ENCODE measurements around the gene KCNQ2.

The KCNQ2 gene

GRCh38 chr20:63475209-63475608 is 2.8 kb upstream of the KCNQ2 start:
- H3K9ac ChIP-seq (ENCODE audit: low read depth, low read length): no peak overlapping the region
- H3K36me3 ChIP-seq (ENCODE audit: insufficient read depth, low read length): no peaks in the 10 kb centered on the region
- TF ChIP-seq EZH2 (IDR thresholded peaks at IDR 0.05; ENCODE audit: borderline replicate concordance, low read depth, low read length, severe bottlenecking) (no peak), CTCF (IDR thresholded peaks at IDR 0.05; ENCODE audit: borderline replicate concordance, extremely low read depth, low read length, poor library complexity, severe bottlenecking) (no peak)
- H3K27ac ChIP-seq (ENCODE audit: low read length): no peak overlapping the region
- no peak overlapping the region for H3K4me2 ChIP-seq (ENCODE audit: insufficient read depth, low read length)
- H3K4me1 ChIP-seq (ENCODE audit: insufficient read depth, low read length): no peaks in the 10 kb centered on the region
- DNase-seq: peak; percentile 37
- no peaks in the 10 kb centered on the region for H3K9me3 ChIP-seq (ENCODE audit: insufficient read depth, low read length, severe bottlenecking)
- H2AFZ ChIP-seq (ENCODE audit: low read depth, low read length): no peak overlapping the region
- peaks cover 3% of the 10 kb centered on the region for H3K27me3 ChIP-seq (ENCODE audit: insufficient read depth, low read length, poor library complexity)
- no peaks in the 10 kb centered on the region for H3K79me2 ChIP-seq (ENCODE audit: insufficient read depth, low read length)
- peaks cover 20% of the 10 kb centered on the region for H4K20me1 ChIP-seq (ENCODE audit: insufficient read depth, low read length)
- peak; percentile 67 for ATAC-seq (ENCODE audit: insufficient read depth, low read depth)
- H3K4me3 ChIP-seq (ENCODE audit: low read depth in 1 of 2, low read length in 2 of 2): no peak overlapping the region

GRCh38 chr20:63473555-63474449 is 1.3 kb upstream of the KCNQ2 start:
- DNase-seq (no peak), ATAC-seq (ENCODE audit: insufficient read depth, low read depth) (peak; percentile 41; the same call in 1 of the 3 replicates)
- no peaks in the 10 kb centered on the region for H3K79me2 ChIP-seq (ENCODE audit: insufficient read depth, low read length)
- H3K4me3 ChIP-seq (ENCODE audit: low read depth in 1 of 2, low read length in 2 of 2): no peak overlapping the region
- no peak overlapping the region for H3K9ac ChIP-seq (ENCODE audit: low read depth, low read length)
- peaks cover 3% of the 10 kb centered on the region for H3K27me3 ChIP-seq (ENCODE audit: insufficient read depth, low read length, poor library complexity)
- TF ChIP-seq CTCF (IDR thresholded peaks at IDR 0.05; ENCODE audit: borderline replicate concordance, extremely low read depth, low read length, poor library complexity, severe bottlenecking): no peak
- no peak for TF ChIP-seq EZH2 (IDR thresholded peaks at IDR 0.05; ENCODE audit: borderline replicate concordance, low read depth, low read length, severe bottlenecking)
- no peak overlapping the region for H2AFZ ChIP-seq (ENCODE audit: low read depth, low read length)
- no peaks in the 10 kb centered on the region for H3K9me3 ChIP-seq (ENCODE audit: insufficient read depth, low read length, severe bottlenecking)
- no peak overlapping the region for H3K27ac ChIP-seq (ENCODE audit: low read length)
- H4K20me1 ChIP-seq (ENCODE audit: insufficient read depth, low read length): peaks cover 22% of the 10 kb centered on the region
- no peaks in the 10 kb centered on the region for H3K4me1 ChIP-seq (ENCODE audit: insufficient read depth, low read length)
- H3K4me2 ChIP-seq (ENCODE audit: insufficient read depth, low read length): no peak overlapping the region
- no peaks in the 10 kb centered on the region for H3K36me3 ChIP-seq (ENCODE audit: insufficient read depth, low read length)

DNA sequence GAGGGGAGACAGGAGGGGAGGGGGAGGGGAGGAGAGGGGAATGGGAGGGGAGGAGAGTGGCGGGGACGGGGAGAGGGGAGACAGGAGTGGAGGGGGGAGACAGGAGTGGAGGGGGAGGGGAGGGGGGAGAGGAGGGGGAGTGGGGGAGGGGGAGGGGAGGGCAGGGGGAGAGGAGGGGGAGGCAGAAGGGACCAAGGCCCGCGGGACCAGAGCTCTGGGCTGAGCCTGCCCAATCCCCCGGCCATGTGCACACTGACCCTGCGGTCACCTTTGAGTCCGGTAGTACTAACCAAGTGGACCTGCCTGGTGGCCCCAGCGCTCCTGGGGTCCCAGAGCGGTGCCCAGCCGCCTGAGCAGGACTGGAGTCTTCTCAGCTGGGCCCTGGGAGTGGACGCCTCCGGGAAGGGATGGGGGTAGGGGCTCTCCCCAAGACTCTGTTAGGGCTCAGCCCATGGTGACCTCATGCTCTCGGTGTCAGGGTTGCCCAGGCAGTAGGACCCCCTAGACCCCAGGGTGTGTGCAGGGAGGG is 471 bp upstream of the KCNQ2 start:
- no peak for ATAC-seq (ENCODE audit: insufficient read depth, low read depth)
- Histone ChIP-seq H3K27me3 (ENCODE audit: insufficient read depth, low read length, poor library complexity) (peaks cover 3% of the 10 kb centered on the region), H3K4me3 (ENCODE audit: low read depth in 1 of 2, low read length in 2 of 2) (no peak overlapping the region), H3K4me2 (ENCODE audit: insufficient read depth, low read length) (no peak overlapping the region), H3K9ac (ENCODE audit: low read depth, low read length) (no peak overlapping the region), H3K4me1 (ENCODE audit: insufficient read depth, low read length) (no peaks in the 10 kb centered on the region), H3K79me2 (ENCODE audit: insufficient read depth, low read length) (no peaks in the 10 kb centered on the region), H3K9me3 (ENCODE audit: insufficient read depth, low read length, severe bottlenecking) (no peaks in the 10 kb centered on the region), H3K36me3 (ENCODE audit: insufficient read depth, low read length) (no peaks in the 10 kb centered on the region), H2AFZ (ENCODE audit: low read depth, low read length) (no peak overlapping the region), H4K20me1 (ENCODE audit: insufficient read depth, low read length) (peaks cover 15% of the 10 kb centered on the region), H3K27ac (ENCODE audit: low read length) (no peak overlapping the region)
- no peak for TF ChIP-seq CTCF (IDR thresholded peaks at IDR 0.05; ENCODE audit: borderline replicate concordance, extremely low read depth, low read length, poor library complexity, severe bottlenecking)
- no peak for TF ChIP-seq EZH2 (IDR thresholded peaks at IDR 0.05; ENCODE audit: borderline replicate concordance, low read depth, low read length, severe bottlenecking)
- DNase-seq: no peak

Data from DND-41 (cell line).